Measurements from ENCODE around the gene ZPR1.

DNA sequence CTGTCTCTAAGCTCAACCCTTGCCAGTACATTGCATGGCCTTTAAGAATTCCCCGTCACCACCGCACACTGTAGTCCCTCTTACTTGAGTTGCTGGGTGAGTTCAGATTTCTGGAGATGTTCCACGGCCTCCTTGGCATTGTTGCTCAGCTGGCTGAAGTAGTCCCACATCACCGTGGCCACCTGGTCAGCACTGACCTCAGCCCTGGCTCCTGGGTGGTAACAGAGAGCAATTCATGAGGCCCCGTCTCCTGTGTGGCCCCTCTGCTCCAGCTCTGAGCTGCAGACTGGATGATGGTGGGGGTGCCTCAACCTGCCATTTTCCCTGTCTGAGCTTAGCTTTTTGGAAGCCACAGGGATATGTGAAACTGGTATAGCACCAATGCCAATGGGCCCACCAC, 34.8 kb upstream of the ZPR1 start:
- TF ChIP-seq EZH2 (IDR thresholded peaks at IDR 0.05; ENCODE audit: insufficient read depth, poor library complexity, severe bottlenecking) (no peak), EZH2phosphoT487 (IDR thresholded peaks at IDR 0.05; ENCODE audit: insufficient read depth, low read depth) (no peak)
